GM12801 (cell line): Measurements from ENCODE around the gene CALR.

Experiments
- CTCF ChIP-seq: IDR thresholded peaks from one replicate; pipeline ENCODE4 v1.5.1; 2011; ENCODE audit warnings: control low read depth; ENCODE audit not compliant: insufficient read length; ENCODE audit errors: extremely low read depth

The CALR gene

DNA sequence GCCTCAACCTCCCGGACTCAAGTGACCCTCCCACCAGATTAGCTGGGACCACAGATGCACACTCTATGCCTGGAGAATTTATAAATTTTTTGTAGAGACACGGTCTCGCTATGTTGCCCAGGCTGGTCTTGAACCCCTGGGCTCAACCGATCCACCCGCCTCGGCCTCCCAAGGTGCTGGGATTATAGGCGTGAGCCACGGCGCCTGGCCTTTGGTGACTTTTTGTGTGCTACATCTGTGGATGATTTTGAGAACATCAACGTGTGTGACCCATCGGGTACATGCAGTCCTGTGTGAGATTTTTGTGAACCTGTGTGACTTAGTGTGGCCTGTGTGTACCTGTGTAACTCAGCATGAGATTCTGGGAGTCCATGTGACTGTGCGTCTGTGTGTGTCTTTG lies 48.3 kb downstream of the CALR start:
- no peak for TF ChIP-seq CTCF

DNA sequence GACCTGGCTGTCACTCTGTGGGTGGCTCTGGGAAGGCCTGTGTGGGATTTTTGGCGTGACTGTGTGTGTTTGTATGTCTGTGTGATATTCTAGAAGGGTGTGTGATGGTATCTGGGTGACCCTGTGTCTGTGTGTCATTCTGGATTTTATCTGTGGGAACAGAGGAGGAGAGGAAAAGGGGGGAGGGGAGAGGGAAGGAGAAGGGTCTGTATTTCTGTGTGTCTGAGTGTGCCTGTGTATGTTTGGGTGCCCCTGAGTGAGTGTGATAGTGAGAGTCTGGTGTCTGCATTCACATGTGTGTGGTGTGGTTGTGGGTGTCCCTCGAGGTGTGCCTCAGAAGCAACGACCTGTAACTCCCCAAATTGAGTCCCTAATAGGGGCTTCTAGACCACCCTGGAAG lies 48.8 kb downstream of the CALR start:
- no peak for TF ChIP-seq CTCF

DNA sequence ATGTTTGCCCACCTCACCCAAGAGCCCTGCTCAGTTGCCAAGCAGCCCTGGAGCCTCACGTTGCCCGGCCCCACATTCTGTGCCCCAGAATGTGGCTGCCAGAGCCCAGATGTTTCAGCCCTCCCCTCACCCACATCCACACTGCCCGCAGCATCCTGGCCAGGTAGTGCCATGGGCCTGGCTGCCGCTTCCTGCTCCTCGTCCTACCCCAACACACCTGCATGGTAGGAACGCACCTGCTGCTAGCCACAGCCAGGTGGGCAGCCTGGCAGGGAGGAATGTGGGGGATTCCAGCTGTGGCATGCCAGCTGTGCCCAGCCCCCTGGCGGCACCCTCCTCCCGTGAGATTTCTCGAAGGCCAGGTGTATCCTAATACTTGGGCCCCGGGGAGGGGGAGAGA lies 49.4 kb downstream of the CALR start:
- TF ChIP-seq CTCF: no peak

DNA sequence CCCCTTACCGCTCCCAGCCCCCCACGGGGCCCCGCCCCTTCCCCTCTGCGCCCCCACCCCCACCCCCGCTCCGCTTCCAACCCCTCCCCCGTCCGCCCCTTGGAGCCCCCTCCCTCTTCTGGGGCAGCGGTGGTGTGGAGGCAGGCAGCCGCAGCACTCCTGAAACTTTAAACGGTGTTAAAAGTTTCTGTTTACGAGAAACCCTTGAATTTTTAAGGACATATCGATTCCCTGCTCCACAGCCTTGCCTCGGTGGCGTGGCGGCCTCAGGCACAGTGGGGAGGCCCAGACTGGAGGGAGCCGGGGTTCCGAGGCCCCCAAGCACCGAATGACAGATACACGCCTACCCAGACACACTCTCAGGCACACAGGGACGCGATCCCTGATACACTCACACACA lies 52.0 kb downstream of the CALR start:
- no peak for TF ChIP-seq CTCF

GRCh38 chr19:12990853-12991252 lies 52.4 kb downstream of the CALR start:
- no peak for TF ChIP-seq CTCF

DNA sequence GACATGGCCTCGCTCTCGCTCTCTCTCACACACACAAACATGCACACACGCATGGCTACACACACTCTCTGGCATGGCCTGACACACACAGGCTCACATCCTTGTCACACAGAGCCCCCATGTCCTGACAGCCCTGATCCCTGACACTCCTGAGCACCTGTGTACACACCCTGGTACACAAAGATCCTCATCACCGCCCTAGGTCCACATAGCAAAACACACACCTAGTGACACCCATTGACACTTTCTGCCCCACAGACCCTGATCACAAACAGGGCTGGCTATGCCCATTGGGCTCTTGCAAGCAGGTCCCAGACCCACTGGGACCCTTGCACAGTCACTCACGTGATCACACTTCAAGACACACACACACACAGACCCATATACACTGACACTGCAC lies 52.9 kb downstream of the CALR start:
- TF ChIP-seq CTCF: no peak

DNA sequence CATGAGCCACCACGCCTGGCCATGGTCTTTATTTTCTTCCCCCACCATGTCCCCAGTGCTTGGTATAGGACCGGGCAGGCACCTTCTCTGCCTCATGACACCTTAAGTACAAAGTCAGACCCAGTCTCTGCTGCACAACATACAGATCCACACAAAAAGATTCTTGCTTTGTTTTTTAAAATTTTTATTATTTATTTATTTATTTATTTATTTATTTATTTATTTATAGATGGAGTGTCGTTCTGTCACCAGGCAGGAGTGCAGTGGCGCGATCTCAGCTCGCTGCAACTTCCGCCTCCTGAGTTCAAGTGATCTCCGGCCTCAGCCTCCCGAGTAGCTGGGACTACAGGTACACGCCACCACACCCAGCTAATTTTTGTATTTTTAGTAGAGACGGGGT lies 54.3 kb downstream of the CALR start:
- no peak for TF ChIP-seq CTCF

DNA sequence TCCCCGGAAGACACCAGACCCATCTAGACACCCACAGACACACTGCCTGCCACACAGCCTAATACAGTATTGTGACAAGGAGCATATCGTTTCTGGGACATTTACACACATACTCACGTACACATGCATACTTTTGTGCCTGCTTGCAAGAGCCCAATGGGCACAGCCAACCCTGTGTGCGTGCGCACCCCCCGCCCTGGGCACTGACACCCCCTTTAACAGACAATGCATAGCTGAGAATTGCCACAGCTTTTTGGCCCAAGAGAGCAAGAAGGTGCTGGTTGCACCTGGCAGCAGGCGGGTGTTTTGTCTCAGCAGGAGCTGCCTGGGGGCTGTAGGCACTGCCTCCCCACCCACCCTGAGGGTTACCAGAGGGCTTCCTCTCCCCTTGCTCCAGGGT lies 55.2 kb downstream of the CALR start:
- no peak for TF ChIP-seq CTCF
